NCI-H1092 (cell line): ENCODE results near the gene IQGAP3.
"Not testable (repeated sequence)": the region's sequence is repeated elsewhere in the genome, so short reads cannot be mapped to it uniquely, and the experiment has no call there.

Experiments used
- DNase-seq: peaks from one replicate; lab custom pipeline; 2025; lab: John Stamatoyannopoulos, UW

The IQGAP3 gene, protein sequence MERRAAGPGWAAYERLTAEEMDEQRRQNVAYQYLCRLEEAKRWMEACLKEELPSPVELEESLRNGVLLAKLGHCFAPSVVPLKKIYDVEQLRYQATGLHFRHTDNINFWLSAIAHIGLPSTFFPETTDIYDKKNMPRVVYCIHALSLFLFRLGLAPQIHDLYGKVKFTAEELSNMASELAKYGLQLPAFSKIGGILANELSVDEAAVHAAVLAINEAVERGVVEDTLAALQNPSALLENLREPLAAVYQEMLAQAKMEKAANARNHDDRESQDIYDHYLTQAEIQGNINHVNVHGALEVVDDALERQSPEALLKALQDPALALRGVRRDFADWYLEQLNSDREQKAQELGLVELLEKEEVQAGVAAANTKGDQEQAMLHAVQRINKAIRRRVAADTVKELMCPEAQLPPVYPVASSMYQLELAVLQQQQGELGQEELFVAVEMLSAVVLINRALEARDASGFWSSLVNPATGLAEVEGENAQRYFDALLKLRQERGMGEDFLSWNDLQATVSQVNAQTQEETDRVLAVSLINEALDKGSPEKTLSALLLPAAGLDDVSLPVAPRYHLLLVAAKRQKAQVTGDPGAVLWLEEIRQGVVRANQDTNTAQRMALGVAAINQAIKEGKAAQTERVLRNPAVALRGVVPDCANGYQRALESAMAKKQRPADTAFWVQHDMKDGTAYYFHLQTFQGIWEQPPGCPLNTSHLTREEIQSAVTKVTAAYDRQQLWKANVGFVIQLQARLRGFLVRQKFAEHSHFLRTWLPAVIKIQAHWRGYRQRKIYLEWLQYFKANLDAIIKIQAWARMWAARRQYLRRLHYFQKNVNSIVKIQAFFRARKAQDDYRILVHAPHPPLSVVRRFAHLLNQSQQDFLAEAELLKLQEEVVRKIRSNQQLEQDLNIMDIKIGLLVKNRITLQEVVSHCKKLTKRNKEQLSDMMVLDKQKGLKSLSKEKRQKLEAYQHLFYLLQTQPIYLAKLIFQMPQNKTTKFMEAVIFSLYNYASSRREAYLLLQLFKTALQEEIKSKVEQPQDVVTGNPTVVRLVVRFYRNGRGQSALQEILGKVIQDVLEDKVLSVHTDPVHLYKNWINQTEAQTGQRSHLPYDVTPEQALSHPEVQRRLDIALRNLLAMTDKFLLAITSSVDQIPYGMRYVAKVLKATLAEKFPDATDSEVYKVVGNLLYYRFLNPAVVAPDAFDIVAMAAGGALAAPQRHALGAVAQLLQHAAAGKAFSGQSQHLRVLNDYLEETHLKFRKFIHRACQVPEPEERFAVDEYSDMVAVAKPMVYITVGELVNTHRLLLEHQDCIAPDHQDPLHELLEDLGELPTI (N-terminal part only)

GRCh38 chr1:156571919-156572662 is at the start of gene IQGAP3:
Gene IQGAP3, minus strand, starts transcription at chr1:156572565. Its CDS starts 36 bp downstream, at chr1:156572529.
- DNase-seq = peak; percentile 72

DNA sequence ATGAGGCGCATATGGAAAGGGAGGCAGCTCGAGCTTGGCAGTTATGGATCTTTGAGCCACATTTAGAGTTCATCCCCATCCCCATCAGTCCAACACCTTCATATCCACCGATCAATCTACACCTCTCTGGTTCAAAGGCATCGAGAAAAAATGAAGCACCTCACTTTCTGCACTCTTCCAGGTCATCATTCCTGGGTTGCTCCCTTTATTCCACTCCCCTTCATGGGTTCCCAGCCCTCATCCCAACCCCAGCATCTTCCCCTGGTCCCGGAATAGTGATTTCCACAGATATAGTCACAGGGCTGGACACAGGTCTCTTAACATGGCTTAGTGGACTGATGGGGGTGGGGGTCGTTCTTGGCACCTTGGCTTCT is 47.2 kb upstream of the IQGAP3 start:
- no peak for DNase-seq

- no peak for DNase-seq
Observed at GRCh38 chr1:156618853-156619581, 46.7 kb upstream of the IQGAP3 start, which contains the start of gene HAPLN2. Gene HAPLN2, plus strand, starts transcription at chr1:156619415. Its CDS starts 4,076 bp downstream, at chr1:156623491.

- peak; percentile 30 for DNase-seq
Observed at GRCh38 chr1:156616463-156616862, 44.1 kb upstream of the IQGAP3 start.

DNA sequence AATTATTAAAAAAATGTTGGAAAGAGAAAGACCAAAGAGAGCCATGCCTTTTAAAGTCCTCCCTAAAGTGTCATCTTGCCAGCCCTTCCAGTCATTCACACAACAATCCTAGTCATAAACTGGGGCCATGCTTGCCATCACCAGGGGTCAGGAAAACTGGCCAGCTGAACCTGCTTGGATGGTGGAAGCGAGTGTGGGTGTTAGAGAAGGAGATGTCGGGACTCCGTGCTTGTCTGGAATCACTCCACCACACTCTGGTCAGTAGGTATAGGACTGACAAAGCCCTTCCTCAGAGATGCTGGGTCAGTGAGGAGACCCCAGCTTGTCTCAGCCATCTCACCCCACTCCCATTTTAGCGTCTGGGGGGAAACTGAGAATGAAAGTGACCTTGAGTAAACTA is 43.6 kb upstream of the IQGAP3 start:
- DNase-seq = no peak

DNA sequence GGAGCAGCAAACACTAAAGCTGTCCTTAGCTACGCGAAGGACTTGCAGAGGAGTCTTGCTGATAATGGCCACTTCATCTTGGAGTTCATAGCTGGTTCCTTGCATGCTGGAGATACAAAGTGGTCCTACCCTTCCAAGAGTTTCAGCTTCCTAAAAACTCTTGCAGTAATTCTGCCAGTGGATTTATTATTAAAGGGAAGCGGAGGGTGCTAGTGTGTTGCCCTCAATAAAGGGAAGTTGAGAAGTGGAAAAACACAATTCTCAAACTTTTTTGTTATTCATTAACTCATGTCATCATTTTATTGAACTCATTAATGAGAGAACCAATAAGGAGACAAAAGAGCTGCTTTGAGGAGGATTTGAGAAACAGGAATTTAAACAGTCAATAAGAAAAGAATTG is 40.3 kb upstream of the IQGAP3 start:
- DNase-seq = no peak

- not testable (repeated sequence) for DNase-seq
Observed at GRCh38 chr1:156610072-156610471, 37.7 kb upstream of the IQGAP3 start.

- DNase-seq = peak; percentile 42
Observed at GRCh38 chr1:156608981-156609380, 36.6 kb upstream of the IQGAP3 start.

GRCh38 chr1:156608036-156608674 is 35.8 kb upstream of the IQGAP3 start:
- DNase-seq = peak; percentile 52

DNA sequence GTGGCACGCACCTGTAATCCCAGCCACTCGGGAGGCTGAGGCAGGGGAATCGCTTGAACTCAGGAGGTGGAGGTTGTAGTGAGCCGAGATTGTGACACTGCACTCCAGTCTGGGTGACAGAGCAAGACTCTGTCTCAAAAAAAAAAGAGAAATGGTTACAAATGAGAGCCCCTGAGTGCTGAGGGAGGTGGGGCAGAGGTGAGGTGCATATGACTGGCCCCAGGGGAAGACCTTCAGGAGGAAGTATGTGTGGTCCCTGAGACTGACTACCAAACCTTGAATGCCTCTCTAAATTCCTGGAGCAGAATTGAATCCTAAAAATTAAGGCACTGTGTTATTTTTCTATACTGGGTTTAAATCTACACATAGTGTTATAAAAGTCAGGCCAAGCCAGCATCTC is 35.0 kb upstream of the IQGAP3 start:
- DNase-seq = not testable (repeated sequence)

- no peak for DNase-seq
Observed at GRCh38 chr1:156602557-156602993, 30.2 kb upstream of the IQGAP3 start.

DNA sequence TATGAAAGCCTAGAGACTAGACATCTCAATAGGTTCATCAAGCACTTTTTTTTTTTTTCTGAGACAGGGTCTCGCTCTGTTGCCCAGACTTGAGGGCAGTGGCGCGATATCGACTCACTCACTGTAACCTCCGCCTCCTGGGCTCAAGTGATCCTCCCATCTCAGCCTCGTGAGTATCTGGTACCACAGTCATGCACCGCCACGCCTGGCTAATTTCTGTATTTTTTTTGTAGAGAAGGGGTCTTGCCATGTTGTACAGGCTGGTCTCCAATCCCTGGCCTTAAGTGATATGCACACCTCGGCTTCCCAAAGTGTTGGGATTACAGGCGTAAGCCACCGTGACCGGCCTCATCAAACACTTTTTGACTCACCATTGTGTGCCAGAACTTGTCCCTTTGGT is 29.5 kb upstream of the IQGAP3 start:
- no peak for DNase-seq

DNA sequence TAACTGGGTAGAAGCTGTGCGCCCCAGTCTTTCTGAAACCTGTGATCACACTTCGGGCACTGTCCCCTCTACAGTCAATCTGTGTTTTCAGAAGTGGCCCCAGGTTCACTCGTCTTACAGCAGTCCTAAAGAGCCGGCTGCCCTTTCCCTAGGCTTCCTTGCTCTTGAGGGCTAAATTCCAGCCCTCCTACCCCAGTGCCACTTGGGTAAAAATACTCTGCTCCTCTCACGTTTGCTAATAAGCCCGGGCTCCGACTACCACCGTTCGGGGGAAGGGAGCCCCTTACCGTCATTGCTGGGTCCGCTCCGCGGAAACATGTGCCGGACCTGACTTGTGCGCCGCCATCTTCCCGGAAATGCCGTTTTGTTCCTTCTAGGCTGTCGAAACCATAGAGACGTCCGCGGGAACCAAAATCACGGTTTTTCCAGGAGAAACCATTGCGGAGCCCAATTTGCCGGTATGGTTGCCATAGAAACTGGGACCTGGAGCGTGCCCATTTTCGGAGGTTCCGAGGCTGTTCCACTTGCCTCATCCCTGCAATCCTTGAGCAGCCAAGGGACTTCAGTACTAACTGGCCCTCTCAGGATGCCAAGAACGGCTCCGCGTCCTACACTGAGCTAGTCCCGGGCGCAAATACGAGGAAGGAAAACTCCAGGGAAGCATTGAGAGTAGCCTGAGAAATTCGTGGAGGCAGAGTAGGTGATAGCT is 28.9 kb upstream of the IQGAP3 start, which contains the start of gene GPATCH4:
TSS of gene GPATCH4 (minus strand) at position 358 of the 709 bp plus-strand sequence.
- peak; percentile 72 for DNase-seq

GRCh38 chr1:156600733-156601121 is 28.4 kb upstream of the IQGAP3 start:
- no peak for DNase-seq

GRCh38 chr1:156599811-156600210 is 27.4 kb upstream of the IQGAP3 start:
- DNase-seq = no peak

- DNase-seq = no peak
Observed at GRCh38 chr1:156598731-156599432, 26.5 kb upstream of the IQGAP3 start.

DNA sequence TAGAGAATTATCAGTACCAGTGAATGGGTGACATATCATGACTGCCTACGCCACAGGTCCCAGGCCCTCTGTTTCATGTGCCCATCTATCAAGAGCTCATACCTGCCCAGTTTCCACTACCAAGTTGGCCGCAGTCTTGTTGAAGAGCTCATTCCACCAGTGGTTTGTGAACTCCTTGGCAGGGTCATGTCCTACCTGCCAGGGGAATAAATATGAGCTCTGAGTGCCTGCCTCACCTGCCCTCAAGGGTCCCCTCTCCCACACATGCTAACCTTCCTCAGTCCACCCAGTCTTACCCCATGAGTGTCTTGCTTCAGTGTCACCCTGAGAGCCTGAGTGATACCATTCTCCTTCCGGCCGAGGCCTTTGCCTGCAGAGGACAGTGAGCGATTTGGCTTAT is 25.8 kb upstream of the IQGAP3 start:
- DNase-seq = no peak

DNA sequence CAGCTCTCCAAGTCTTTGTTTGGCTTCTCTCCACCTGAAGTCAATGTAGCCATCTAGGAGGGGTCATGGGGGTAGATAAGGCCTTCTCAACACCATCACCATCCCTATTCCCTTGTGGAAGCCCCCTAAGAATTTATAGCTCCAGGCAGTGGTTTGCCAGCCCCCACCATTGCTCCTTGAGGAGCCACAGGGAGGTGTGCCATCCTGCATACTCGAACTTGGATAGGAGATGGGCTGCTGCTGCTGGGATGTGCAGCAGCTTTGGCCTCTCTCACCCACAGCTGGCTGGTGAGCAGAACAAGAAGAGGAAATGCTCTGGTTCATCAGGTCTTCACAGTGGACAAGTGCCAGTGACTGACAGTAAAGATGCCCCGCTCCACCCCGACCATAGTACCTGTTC is 24.1 kb upstream of the IQGAP3 start:
- no peak for DNase-seq

DNA sequence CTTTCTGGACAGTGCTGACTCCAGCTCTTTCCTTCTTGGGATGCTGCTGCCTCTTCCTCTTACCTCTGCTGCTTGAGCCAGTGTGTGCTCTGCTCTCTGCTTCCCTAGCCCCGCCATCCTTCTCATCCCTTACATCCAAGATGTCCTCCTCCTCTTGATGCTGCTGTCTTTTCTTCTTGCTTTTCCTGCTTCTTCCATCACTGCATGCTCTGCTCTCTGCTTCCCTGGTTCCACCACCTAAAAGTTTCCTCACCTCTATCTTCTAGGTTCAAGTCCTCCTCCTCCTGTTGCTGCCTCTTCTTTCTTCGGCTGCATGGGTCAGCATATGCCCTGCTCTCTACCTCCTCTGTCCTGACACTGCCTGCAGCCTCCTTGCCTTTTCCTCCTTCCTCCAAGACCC is 22.7 kb upstream of the IQGAP3 start:
- DNase-seq = no peak
